Measurements from ENCODE around the gene HDAC4.

The HDAC4 gene

DNA sequence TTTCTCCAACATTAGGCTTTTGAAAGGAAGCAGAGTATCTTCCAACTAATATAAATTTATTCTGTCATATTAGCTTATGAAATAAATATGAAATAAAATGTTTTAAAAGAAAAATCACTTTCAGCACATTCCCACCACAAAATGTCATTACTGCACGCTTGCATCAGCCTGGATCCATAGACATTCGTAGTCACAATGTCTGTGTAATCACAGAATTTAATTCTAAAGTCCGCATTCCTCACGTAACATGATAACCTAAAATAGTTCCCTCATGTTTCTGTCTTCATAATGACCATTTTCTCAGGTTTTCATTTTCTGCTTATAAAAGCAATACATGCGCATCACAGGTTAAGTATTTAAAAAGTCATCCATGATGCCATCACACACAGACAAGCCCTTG, 47.1 kb downstream of the HDAC4 start:
- Histone ChIP-seq H3K9me3 (ENCODE audit: insufficient read depth, low read depth, low read length) (peaks cover 4% of the 10 kb centered on the region), H2AFZ (ENCODE audit: insufficient read depth, low read length, poor library complexity) (no peak overlapping the region), H2BK12ac (ENCODE audit: low read length) (no peak overlapping the region), H3K4ac (ENCODE audit: low read depth, low read length) (no peak overlapping the region), H2BK120ac (ENCODE audit: insufficient read depth, low read length, poor library complexity) (no peak overlapping the region), H4K91ac (ENCODE audit: low read depth, low read length) (no peak overlapping the region), H3K23ac (ENCODE audit: low read length) (no peak overlapping the region), H3K27me3 (ENCODE audit: insufficient read depth, low read length) (no peaks in the 10 kb centered on the region), H3K79me2 (ENCODE audit: control insufficient read depth, insufficient read depth, low read length, poor library complexity) (no peaks in the 10 kb centered on the region), H3K4me2 (ENCODE audit: low read length) (no peak overlapping the region), H3K79me1 (ENCODE audit: low read length) (no peaks in the 10 kb centered on the region), H3K18ac (ENCODE audit: low read length) (no peak overlapping the region), H3K4me3 (ENCODE audit: low read depth, low read length) (no peak overlapping the region), H3K36me3 (ENCODE audit: control insufficient read depth in 1 of 2, insufficient read depth in 2 of 2, low read length in 2 of 2) (peaks cover 0 to 3% of the 10 kb centered on the region in 2 experiments), H4K8ac (ENCODE audit: low read depth, low read length) (no peak overlapping the region), H4K12ac (ENCODE audit: low read depth, low read length) (no peak overlapping the region), H3K9ac (ENCODE audit: low read length) (no peak overlapping the region), H3K4me1 (ENCODE audit: control insufficient read depth in 1 of 2, insufficient read depth in 2 of 2, low read length in 2 of 2) (no peaks in the 10 kb centered on the region), H2BK5ac (ENCODE audit: low read depth, low read length, poor library complexity) (no peak overlapping the region), H3K14ac (ENCODE audit: low read length) (no peak overlapping the region), H3K27ac (ENCODE audit: low read depth, low read length) (no peak overlapping the region), H2AK5ac (ENCODE audit: low read length) (no peak overlapping the region)
- DNase-seq, result no peak
- whole genome bisulfite sequencing (ENCODE audit: extremely low coverage, insufficient coverage, insufficient read length), result no CpG with 5 or more reads among the region's 5 CpGs

DNA sequence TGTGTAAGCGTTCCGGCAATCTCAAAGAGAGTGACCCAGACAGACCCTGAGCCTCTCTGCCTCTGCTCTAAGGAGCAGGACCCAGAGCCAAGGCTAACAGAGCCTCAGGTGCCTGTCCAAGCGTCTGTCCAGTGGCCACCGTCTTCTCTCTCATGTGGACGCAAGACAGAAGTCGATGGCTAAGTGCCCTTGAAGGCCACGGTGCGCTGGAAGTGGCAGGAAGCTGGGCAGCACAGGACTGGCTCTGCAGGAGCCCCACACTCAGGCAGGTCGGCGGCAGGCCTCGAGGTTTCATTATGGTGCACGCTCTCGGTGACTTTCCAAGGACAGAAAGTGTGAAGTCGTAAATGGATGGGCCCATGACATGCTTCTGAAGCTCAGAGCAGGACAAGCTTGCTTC, 49.1 kb downstream of the HDAC4 start:
- Histone ChIP-seq H3K9me3 (ENCODE audit: insufficient read depth, low read depth, low read length) (peaks cover 4% of the 10 kb centered on the region), H4K8ac (ENCODE audit: low read depth, low read length) (no peak overlapping the region), H4K12ac (ENCODE audit: low read depth, low read length) (no peak overlapping the region), H3K79me1 (ENCODE audit: low read length) (no peaks in the 10 kb centered on the region), H3K23ac (ENCODE audit: low read length) (no peak overlapping the region), H3K4me2 (ENCODE audit: low read length) (no peak overlapping the region), H3K4me3 (ENCODE audit: low read depth, low read length) (no peak overlapping the region), H3K18ac (ENCODE audit: low read length) (no peak overlapping the region), H4K91ac (ENCODE audit: low read depth, low read length) (no peak overlapping the region), H2AFZ (ENCODE audit: insufficient read depth, low read length, poor library complexity) (no peak overlapping the region), H3K9ac (ENCODE audit: low read length) (no peak overlapping the region), H3K27ac (ENCODE audit: low read depth, low read length) (no peak overlapping the region), H2AK5ac (ENCODE audit: low read length) (no peak overlapping the region), H3K4ac (ENCODE audit: low read depth, low read length) (no peak overlapping the region), H2BK120ac (ENCODE audit: insufficient read depth, low read length, poor library complexity) (no peak overlapping the region), H3K27me3 (ENCODE audit: insufficient read depth, low read length) (no peaks in the 10 kb centered on the region), H3K36me3 (ENCODE audit: control insufficient read depth in 1 of 2, insufficient read depth in 2 of 2, low read length in 2 of 2) (peaks cover 0 to 3% of the 10 kb centered on the region in 2 experiments), H2BK12ac (ENCODE audit: low read length) (no peak overlapping the region), H3K14ac (ENCODE audit: low read length) (no peak overlapping the region), H2BK5ac (ENCODE audit: low read depth, low read length, poor library complexity) (no peak overlapping the region), H3K79me2 (ENCODE audit: control insufficient read depth, insufficient read depth, low read length, poor library complexity) (no peaks in the 10 kb centered on the region), H3K4me1 (ENCODE audit: control insufficient read depth in 1 of 2, insufficient read depth in 2 of 2, low read length in 2 of 2) (no peaks in the 10 kb centered on the region)
- WGBS (ENCODE audit: extremely low coverage, insufficient coverage, insufficient read length), result no CpG with 5 or more reads among the region's 14 CpGs
- no peak for DNase-seq

DNA sequence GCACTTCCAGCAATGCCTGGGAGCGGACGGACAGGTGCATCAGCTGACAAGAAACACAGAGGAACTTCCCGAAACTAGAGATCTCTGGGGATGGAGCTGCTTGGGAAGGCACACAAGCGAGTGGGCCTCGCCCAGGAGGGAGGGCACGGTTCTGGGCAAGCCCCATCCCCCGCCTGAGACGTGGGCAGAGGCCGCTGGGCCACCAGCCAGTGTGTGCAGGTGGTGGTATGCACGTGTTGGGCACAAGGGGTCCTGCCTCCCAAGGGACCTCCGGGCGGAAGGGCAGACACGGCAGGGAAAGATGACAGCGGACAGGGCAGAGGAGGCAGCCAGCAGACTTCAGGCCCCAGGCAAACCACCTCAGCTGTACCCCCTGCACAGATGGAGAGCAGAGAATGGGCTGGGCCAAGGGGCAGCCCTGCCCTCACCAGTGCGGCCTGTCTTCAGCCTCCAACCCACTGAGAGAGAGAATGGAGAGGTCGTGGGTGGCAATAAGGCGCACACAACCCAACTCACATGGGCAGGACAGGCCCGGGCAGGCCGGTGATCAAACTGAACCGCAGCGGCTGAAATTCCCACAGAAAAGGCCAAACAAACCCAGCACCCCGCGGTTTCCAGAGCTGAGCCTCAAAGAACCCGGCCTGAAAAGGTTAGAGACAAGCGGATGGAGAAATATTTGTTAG, 51.2 kb downstream of the HDAC4 start:
- no peak for DNase-seq
- Histone ChIP-seq H3K9ac (ENCODE audit: low read length) (no peak overlapping the region), H2AK5ac (ENCODE audit: low read length) (no peak overlapping the region), H3K27ac (ENCODE audit: low read depth, low read length) (no peak overlapping the region), H4K12ac (ENCODE audit: low read depth, low read length) (no peak overlapping the region), H4K91ac (ENCODE audit: low read depth, low read length) (no peak overlapping the region), H3K14ac (ENCODE audit: low read length) (no peak overlapping the region), H3K18ac (ENCODE audit: low read length) (no peak overlapping the region), H3K9me3 (ENCODE audit: insufficient read depth, low read depth, low read length) (peaks cover 4% of the 10 kb centered on the region), H3K4me2 (ENCODE audit: low read length) (no peak overlapping the region), H4K8ac (ENCODE audit: low read depth, low read length) (no peak overlapping the region), H2AFZ (ENCODE audit: insufficient read depth, low read length, poor library complexity) (no peak overlapping the region), H3K27me3 (ENCODE audit: insufficient read depth, low read length) (no peaks in the 10 kb centered on the region), H2BK12ac (ENCODE audit: low read length) (no peak overlapping the region), H3K23ac (ENCODE audit: low read length) (no peak overlapping the region), H3K79me1 (ENCODE audit: low read length) (no peaks in the 10 kb centered on the region), H3K4me1 (ENCODE audit: control insufficient read depth in 1 of 2, insufficient read depth in 2 of 2, low read length in 2 of 2) (no peaks in the 10 kb centered on the region), H3K4ac (ENCODE audit: low read depth, low read length) (no peak overlapping the region), H3K4me3 (ENCODE audit: low read depth, low read length) (no peak overlapping the region), H2BK120ac (ENCODE audit: insufficient read depth, low read length, poor library complexity) (no peak overlapping the region), H3K36me3 (ENCODE audit: control insufficient read depth in 1 of 2, insufficient read depth in 2 of 2, low read length in 2 of 2) (peaks cover 0 to 3% of the 10 kb centered on the region in 2 experiments), H3K79me2 (ENCODE audit: control insufficient read depth, insufficient read depth, low read length, poor library complexity) (no peaks in the 10 kb centered on the region), H2BK5ac (ENCODE audit: low read depth, low read length, poor library complexity) (no peak overlapping the region)
- no CpG with 5 or more reads among the region's 25 CpGs for WGBS (ENCODE audit: extremely low coverage, insufficient coverage, insufficient read length)

DNA sequence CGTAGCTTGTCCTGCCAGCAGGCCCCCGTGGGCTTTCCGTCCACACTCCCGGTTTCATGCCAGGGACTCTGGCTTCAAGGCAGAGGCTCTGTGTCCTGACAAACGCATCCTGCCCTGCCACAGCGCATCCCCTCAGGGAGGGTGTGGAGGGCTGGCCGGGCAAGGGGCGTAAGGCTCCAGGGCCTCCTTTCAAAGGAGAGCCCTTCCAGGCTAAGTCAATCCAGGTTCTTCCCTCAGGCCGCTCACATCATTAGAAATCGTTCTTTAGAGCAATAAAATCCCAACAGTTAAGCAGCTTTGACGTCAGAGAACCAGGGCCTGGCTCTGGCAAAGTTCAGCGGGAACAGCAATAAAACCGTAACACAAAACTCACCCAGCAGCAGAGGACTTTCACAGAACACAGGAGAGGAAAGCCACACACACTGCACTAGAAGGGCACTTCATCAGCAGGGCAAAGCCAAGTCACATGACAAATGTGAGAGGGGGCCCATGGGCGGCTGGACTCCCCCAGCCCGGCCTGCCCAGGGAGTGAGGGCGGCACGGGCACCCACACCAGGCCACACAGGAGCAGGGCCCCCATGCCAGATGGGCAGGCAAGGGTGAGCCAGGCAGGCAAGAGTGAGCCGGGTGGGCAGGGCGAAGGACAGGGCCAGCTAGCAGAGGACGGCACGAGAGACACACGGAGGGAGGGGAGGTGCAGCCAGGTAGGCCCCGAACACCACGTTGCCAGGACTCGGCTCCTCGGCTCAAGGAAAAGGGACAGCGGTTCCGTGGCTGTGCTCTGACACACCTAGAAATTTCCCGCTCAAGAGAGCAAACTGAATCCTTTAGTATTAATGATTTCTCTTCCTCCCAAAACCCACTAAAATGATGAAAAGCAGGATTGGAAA, 52.0 kb downstream of the HDAC4 start:
- no peak for DNase-seq
- no peak overlapping the region for H3K23ac ChIP-seq (ENCODE audit: low read length)
- H3K18ac ChIP-seq (ENCODE audit: low read length), result no peak overlapping the region
- H3K4me3 ChIP-seq (ENCODE audit: low read depth, low read length), result no peak overlapping the region
- H3K9me3 ChIP-seq (ENCODE audit: insufficient read depth, low read depth, low read length), result peaks cover 2% of the 10 kb centered on the region
- H2AFZ ChIP-seq (ENCODE audit: insufficient read depth, low read length, poor library complexity), result no peak overlapping the region
- H3K14ac ChIP-seq (ENCODE audit: low read length), result no peak overlapping the region
- no peak overlapping the region for H4K8ac ChIP-seq (ENCODE audit: low read depth, low read length)
- no peaks in the 10 kb centered on the region for H3K4me1 ChIP-seq (ENCODE audit: control insufficient read depth in 1 of 2, insufficient read depth in 2 of 2, low read length in 2 of 2)
- H3K9ac ChIP-seq (ENCODE audit: low read length), result no peak overlapping the region
- no CpG with 5 or more reads among the region's 29 CpGs for WGBS (ENCODE audit: extremely low coverage, insufficient coverage, insufficient read length)
- H2BK5ac ChIP-seq (ENCODE audit: low read depth, low read length, poor library complexity), result no peak overlapping the region
- no peaks in the 10 kb centered on the region for H3K79me2 ChIP-seq (ENCODE audit: control insufficient read depth, insufficient read depth, low read length, poor library complexity)
- no peak overlapping the region for H3K4ac ChIP-seq (ENCODE audit: low read depth, low read length)
- no peak overlapping the region for H3K27ac ChIP-seq (ENCODE audit: low read depth, low read length)
- no peak overlapping the region for H2BK120ac ChIP-seq (ENCODE audit: insufficient read depth, low read length, poor library complexity)
- H3K36me3 ChIP-seq (ENCODE audit: control insufficient read depth in 1 of 2, insufficient read depth in 2 of 2, low read length in 2 of 2), result peaks cover 0 to 3% of the 10 kb centered on the region in 2 experiments
- no peak overlapping the region for H3K4me2 ChIP-seq (ENCODE audit: low read length)
- H4K91ac ChIP-seq (ENCODE audit: low read depth, low read length), result no peak overlapping the region
- H2BK12ac ChIP-seq (ENCODE audit: low read length), result no peak overlapping the region
- no peaks in the 10 kb centered on the region for H3K79me1 ChIP-seq (ENCODE audit: low read length)
- H2AK5ac ChIP-seq (ENCODE audit: low read length), result no peak overlapping the region
- H3K27me3 ChIP-seq (ENCODE audit: insufficient read depth, low read length), result no peaks in the 10 kb centered on the region
- H4K12ac ChIP-seq (ENCODE audit: low read depth, low read length), result no peak overlapping the region
